Measurements from ENCODE around the gene RPGRIP1. TPM values are rescaled to one million over a fixed set of nuclear protein-coding genes. Genes with fewer than 3 reads are reported as not detected.
"Not testable (repeated sequence)": the region's sequence is repeated elsewhere in the genome, so short reads cannot be mapped to it uniquely, and the experiment has no call there.

Gene RPGRIP1
- total RNA-seq, 4 donors from 2014 or later, result not detected

- Histone ChIP-seq H3K4me1 (peaks cover 0 to 4% (median 2%) of the 10 kb centered on the region in 4 donors), H3K27ac (replicated peaks in 1 of 4) (no peak overlapping the region), H3K9me3 (no peaks in the 10 kb centered on the region), H3K4me3 (no peak overlapping the region), H3K27me3 (no peaks in the 10 kb centered on the region), H3K36me3 (no peaks in the 10 kb centered on the region)
- no peak for DNase-seq (ENCODE audit: extremely low spot score)
- no peak for TF ChIP-seq POLR2AphosphoS5 (IDR thresholded peaks at IDR 0.05)
- WGBS, result 90% methylated on average over 9 of the region's 9 CpGs
- intact Hi-C loops (cut with DNase I), result no loop called here
Measured at GRCh38 chr14:21275261-21275858, 4.5 kb upstream of the RPGRIP1 start.

DNA sequence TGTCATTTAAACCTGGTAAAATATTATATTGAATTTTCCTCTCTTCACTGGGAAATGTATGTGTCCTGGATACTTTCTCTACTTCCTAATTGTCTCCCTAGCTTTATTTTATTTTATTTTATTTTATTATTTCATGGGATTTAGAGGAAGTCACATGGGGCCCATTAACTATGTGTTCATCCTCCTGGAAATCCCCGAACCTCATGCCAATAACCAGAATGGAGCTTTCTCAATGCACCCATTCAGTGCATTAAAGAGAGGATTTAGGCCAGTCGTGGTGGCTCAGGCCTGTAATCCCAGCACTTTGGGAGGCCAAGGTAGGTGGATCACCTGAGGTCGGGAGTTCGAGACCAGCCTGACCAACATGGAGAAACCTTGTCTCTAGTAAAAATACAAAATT lies 1.3 kb upstream of the RPGRIP1 start:
- intact Hi-C loops (cut with DNase I), result no loop called here
- H3K4me1 ChIP-seq, result no peaks in the 10 kb centered on the region
- H3K4me3 ChIP-seq, result no peak overlapping the region
- H3K36me3 ChIP-seq, result no peaks in the 10 kb centered on the region
- H3K27me3 ChIP-seq, result no peaks in the 10 kb centered on the region
- DNase-seq (ENCODE audit: extremely low spot score), result no peak
- TF ChIP-seq CTCF (IDR thresholded peaks at IDR 0.05) (no peak), EP300 (IDR thresholded peaks at IDR 0.05) (no peak), POLR2A (IDR thresholded peaks at IDR 0.05; ENCODE audit: low read depth) (no peak), POLR2AphosphoS5 (IDR thresholded peaks at IDR 0.05) (no peak)
- no peaks in the 10 kb centered on the region for H3K9me3 ChIP-seq
- WGBS, result 86% methylated on average over 4 of the region's 4 CpGs
- H3K27ac ChIP-seq (replicated peaks in 1 of 4), result no peak overlapping the region

DNA sequence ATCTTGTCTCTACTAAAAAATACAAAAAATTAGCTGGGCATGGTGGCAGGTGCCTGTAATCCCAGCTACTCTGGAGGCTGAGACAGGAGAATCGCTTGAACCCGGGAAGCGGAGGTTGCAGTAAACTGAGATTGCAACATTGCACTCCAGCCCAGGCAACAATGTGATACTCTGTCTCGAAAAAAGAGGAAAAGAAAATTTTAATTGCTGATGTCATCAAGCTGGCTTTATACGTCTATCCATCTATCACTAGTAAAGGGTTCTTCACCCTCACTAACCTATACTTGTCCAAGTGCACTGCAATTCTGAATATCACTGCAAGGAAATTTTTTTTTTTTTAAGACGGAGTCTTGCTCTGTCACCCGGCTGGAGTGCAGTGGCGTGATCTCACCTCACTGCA lies 2.0 kb downstream of the RPGRIP1 start:
- H3K36me3 ChIP-seq; intact Hi-C loops (cut with DNase I); H3K27ac ChIP-seq (replicated peaks in 1 of 4); DNase-seq (ENCODE audit: extremely low spot score); H3K9me3 ChIP-seq; H3K27me3 ChIP-seq; H3K4me3 ChIP-seq; H3K4me1 ChIP-seq: not testable (repeated sequence)
- 86% methylated on average over 8 of the region's 8 CpGs for WGBS

DNA sequence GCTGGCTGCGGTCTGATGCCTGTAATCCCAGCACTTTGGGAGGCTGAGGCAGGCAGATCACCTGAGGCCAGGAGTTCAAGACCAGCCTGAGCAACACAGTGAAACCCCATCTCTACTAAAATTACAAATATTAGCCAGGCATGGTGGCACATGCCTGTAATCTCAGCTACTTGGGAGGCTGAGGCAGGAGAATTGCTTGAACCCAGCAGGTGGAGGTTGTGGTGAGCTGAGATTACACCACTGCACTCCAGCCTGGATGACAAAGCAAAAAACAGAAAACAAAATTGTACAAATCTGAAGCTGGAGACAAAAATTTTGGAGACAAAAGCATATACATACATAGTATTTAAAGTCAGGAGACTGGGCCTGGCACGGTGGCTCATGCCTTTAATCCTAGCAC lies 6.6 kb downstream of the RPGRIP1 start:
- DNase-seq (ENCODE audit: extremely low spot score); H3K27ac ChIP-seq (replicated peaks in 1 of 4); H3K4me1 ChIP-seq; H3K27me3 ChIP-seq; H3K36me3 ChIP-seq; intact Hi-C loops (cut with DNase I); H3K4me3 ChIP-seq; H3K9me3 ChIP-seq: not testable (repeated sequence)
- 87% methylated on average over 2 of the region's 2 CpGs for WGBS

- H3K4me3 ChIP-seq, result no peak overlapping the region
- WGBS, result 90% methylated on average over 6 of the region's 6 CpGs
- H3K27ac ChIP-seq (replicated peaks in 1 of 4), result no peak overlapping the region
- intact Hi-C loops (cut with DNase I), result no loop called here
- no peak for TF ChIP-seq EP300 (IDR thresholded peaks at IDR 0.05)
- TF ChIP-seq CTCF (IDR thresholded peaks at IDR 0.05), result no peak
- no peak for TF ChIP-seq POLR2AphosphoS5 (IDR thresholded peaks at IDR 0.05)
- no peak for TF ChIP-seq POLR2A (IDR thresholded peaks at IDR 0.05; ENCODE audit: low read depth)
- H3K36me3 ChIP-seq, result no peaks in the 10 kb centered on the region
- no peak for DNase-seq (ENCODE audit: extremely low spot score)
- no peaks in the 10 kb centered on the region for H3K4me1 ChIP-seq
- no peaks in the 10 kb centered on the region for H3K9me3 ChIP-seq
- no peaks in the 10 kb centered on the region for H3K27me3 ChIP-seq
Measured at GRCh38 chr14:21287168-21287567, 7.3 kb downstream of the RPGRIP1 start.

DNA sequence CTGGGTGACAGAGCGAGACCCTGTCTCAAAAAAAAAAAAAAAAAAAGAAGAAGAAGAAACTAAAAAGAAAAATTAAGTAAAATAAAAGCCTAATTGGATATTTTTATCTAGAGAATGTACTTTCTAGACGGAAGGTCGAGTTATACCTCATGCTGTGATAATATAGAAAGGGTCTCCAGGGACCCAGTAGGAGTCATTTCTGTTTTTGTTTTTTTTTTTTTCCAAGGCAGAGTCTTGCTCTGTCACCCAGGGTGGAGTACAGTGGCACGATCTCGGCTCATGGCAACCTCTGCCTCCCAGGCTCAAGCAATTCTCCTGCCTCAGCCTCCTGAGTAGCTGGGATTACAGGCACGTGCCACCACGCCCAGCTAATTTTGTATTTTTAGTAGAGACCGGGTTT lies 14.1 kb downstream of the RPGRIP1 start:
- H3K4me3 ChIP-seq; H3K4me1 ChIP-seq; H3K9me3 ChIP-seq; H3K36me3 ChIP-seq; intact Hi-C loops (cut with DNase I); DNase-seq (ENCODE audit: extremely low spot score); H3K27ac ChIP-seq (replicated peaks in 1 of 4); H3K27me3 ChIP-seq: not testable (repeated sequence)
- 89% methylated on average over 8 of the region's 8 CpGs for WGBS

DNA sequence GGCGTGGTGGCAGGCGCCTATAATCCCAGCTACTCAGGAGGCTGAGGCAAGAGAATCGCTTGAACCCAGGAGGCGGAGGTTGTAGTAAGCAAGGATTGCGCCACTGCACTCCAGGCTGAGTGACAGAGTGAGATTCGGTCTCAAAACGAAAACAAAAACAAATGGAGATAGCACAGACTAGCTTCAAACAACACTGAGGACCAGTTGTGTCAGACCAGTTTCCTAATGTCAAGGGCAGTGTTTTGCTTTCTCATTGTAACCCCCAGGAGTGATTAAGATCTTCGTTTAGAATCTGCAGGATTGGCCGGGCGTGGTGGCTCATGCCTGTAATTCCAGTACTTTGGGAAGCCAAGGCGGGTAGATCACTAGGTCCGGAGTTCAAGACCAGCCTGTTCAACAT lies 18.5 kb downstream of the RPGRIP1 start:
- Histone ChIP-seq H3K36me3 (no peaks in the 10 kb centered on the region), H3K27ac (replicated peaks in 1 of 4) (no peak overlapping the region), H3K4me3 (no peak overlapping the region), H3K4me1 (peaks cover 3 to 7% (median 6%) of the 10 kb centered on the region in 4 donors), H3K27me3 (peaks cover 0 to 24% (median 5%) of the 10 kb centered on the region in 4 donors), H3K9me3 (no peaks in the 10 kb centered on the region)
- no peak for TF ChIP-seq CTCF (IDR thresholded peaks at IDR 0.05)
- no peak for TF ChIP-seq POLR2AphosphoS5 (IDR thresholded peaks at IDR 0.05)
- TF ChIP-seq EP300 (IDR thresholded peaks at IDR 0.05), result no peak
- no peak for TF ChIP-seq POLR2A (IDR thresholded peaks at IDR 0.05; ENCODE audit: low read depth)
- intact Hi-C loops (cut with DNase I), result no loop called here
- DNase-seq (ENCODE audit: extremely low spot score), result no peak
- WGBS, result 86% methylated on average over 12 of the region's 12 CpGs

Measured in esophagus muscularis mucosa (tissue), 4 donors.